GM19324 (cell line): ENCODE results near the gene SF3B2.
"Not testable (repeated sequence)": the region's sequence is repeated elsewhere in the genome, so short reads cannot be mapped to it uniquely, and the experiment has no call there.

ENCODE experiments used
- ATAC-seq: cut with Tn5 transposase; IDR thresholded peaks from one replicate; pipeline ENCODE4 v1.9.1; 2021; ENCODE audit warnings: mild to moderate bottlenecking, moderate library complexity; ENCODE audit not compliant: unreplicated experiment, low FRiP score

Gene SF3B2, protein sequence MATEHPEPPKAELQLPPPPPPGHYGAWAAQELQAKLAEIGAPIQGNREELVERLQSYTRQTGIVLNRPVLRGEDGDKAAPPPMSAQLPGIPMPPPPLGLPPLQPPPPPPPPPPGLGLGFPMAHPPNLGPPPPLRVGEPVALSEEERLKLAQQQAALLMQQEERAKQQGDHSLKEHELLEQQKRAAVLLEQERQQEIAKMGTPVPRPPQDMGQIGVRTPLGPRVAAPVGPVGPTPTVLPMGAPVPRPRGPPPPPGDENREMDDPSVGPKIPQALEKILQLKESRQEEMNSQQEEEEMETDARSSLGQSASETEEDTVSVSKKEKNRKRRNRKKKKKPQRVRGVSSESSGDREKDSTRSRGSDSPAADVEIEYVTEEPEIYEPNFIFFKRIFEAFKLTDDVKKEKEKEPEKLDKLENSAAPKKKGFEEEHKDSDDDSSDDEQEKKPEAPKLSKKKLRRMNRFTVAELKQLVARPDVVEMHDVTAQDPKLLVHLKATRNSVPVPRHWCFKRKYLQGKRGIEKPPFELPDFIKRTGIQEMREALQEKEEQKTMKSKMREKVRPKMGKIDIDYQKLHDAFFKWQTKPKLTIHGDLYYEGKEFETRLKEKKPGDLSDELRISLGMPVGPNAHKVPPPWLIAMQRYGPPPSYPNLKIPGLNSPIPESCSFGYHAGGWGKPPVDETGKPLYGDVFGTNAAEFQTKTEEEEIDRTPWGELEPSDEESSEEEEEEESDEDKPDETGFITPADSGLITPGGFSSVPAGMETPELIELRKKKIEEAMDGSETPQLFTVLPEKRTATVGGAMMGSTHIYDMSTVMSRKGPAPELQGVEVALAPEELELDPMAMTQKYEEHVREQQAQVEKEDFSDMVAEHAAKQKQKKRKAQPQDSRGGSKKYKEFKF

DNA sequence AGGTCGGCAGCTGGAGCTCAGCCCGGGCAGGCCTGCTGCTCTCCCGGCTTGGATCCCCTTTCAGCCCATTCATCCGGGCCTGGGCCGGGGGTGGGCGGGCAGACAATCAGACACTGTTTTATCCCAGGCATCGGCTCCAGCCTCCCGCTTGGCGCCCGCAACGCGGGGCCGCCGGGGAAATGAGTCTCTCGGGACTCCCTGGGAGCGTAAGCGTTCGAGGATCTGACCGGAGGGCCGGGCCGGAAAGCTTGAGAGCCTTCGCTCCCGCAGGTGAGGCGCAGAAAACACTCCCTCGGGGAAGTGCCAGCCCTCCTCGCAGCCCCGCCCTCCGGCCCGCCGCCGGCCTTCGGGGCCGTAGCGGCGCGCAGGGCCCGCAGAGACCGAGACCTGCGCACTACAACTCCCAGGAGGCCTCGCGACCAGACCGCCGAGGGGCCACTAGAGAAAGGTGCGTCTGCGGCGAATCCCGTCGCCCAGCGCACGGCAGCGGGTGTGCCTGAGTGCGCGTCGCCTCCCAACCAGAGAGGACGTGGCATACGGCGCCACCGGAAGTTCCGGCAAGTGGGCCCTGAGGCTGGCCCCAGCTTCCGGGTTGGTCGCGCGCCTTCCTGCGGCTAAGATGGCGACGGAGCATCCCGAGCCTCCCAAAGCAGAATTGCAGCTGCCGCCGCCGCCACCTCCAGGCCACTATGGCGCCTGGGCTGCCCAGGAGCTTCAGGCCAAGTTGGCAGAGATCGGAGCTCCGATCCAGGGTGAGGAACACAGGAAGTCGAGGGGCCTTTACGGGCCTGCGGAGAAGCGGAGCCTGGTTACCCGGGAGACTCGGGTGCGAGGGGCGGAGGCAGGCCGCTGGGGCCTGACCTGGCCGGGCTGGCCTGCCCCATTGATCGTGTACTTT, at the start of gene SF3B2:
Gene SF3B2 (plus strand): TSS at position 599 of the 898 bp plus-strand sequence. CDS start 21 bp downstream, at position 620.
- peak; percentile 96 for ATAC-seq

DNA sequence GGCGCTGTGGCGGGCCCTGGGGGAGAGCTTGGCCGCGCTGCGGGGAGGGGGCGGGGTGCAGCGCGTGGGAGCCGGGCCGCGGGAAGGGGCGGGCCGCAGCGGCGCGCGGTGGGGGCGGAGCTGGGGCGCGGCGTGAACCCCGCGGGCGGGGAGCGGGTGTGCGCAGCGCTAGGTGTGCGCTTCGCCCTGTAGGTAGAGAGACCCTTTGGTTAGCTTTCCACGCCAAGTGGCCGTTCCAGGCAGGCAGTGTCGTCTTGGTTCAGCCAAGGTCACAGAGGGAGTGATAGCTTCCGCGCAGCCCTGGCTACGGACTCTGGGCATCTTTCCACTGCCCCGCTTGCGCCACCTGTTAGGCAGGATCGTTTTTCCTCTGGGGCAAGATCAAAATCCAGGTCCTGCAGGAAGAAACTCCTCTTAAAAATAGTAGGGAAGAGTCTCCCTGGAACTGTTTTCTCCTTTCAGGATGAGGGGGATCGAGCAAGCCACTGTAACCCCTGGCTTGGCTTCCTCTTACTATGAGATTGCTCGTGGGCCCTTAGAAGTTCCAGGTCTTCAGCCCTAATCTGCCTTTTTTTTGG, 49.4 kb upstream of the SF3B2 start:
- ATAC-seq = peak; percentile 63

DNA sequence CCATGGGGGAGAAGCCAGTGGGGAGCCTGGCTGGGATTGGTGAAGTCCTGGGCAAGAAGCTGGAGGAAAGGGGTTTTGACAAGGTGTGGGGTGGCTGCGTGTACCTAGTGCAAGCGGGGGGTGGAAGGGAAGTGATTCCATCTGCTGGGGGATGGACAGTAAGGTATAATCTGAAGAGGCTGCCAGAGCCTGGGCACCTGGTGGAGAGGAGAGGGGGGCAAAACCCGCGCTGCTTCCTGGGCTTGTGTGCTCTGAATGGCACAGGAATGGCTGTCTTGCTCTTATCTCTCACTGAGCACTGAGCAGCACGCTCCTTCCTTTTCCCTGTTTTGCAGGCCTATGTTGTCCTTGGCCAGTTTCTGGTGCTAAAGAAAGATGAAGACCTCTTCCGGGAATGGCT, 48.9 kb upstream of the SF3B2 start:
- ATAC-seq = no peak

DNA sequence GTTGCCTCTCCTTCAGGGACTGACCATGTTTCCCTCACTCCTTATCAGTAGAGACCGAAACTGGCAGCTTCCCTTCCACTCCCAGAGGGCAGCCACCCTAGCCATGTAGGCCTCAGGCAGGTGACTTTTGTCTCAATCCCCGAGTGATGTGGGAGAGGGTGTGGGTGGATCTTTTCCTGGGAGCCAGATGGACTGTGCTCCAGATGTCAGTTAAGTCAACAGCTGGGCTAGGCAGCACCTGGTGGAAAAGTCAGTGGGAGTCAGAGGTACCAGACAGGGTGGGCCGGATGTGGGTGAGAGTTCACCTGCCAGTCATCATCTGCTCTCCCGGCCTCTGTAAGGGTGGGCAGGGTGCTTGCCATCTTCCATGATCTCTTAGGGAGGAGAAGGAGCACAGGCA, 48.0 kb upstream of the SF3B2 start:
- ATAC-seq = no peak

DNA sequence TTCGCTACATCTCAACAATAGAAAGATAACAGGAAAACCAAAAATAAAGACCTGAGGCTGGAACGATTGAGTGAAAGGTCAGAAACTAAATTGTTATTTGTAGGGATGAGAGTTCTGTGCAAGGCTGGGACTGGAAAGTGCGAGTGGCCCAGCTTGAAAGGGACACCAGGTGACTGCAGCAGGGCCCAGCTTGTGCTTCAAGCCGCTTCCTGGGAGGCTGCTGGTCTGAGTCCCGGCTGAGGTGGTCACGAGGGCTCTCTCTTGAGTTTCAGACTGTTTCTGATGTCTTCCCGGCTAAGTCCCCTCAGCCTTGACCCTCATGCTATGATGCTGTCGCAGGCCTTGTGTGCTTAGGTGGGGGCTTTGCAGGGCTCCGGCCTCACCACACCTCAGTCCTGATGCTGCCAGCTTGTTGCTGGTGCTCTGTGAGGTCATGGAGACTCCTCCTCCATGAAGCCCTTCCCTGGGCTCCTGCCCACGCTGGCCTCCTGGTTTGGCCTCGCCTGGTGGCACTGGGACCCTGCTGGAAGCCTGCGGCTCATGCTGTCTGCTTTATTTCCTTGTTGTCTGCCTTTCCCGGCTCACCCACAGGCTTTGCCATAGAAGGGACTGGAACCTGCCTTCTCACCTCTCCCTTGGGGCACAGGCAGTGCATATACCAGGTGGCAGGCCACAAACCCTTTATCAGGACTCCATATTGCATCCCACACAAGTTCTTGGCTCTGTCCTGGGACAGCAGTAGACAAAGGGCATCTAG, 45.9 kb upstream of the SF3B2 start:
- ATAC-seq = no peak

DNA sequence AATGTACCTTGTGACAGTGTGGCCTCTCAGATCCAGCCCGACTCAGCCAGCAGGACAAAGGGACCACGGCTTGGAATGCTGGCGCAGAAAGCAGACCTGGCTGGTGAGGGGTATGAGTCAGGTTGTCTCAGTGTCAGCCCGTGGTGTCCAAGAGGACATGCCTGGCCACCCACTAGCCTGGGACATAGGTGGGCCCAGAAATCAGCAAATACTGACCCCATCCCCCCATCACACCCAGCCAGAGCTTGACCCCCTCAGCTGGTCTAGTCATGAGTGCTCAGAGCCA, 45.3 kb upstream of the SF3B2 start:
- no peak for ATAC-seq

DNA sequence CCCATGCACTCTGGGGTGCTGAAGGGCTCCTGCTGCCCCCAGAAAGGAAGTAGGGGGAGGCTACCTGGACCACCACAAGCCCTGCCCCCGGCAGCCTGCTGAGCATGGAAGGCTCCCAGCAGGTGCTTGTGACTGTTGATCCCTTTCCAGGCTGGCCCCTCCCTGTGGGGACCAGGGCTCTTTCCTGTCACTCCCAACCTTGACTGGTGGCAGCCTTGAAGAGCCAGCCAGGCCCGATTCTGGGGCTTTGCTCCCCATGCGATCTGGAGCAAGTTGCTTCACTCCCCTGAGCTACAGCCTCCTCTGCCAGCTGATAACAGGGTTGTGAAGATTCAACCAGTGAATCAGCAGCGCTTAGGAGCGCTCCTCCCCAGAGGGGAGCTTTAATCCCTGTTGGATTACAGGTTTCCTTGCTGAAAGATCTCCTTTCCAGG, 44.9 kb upstream of the SF3B2 start:
- no peak for ATAC-seq

DNA sequence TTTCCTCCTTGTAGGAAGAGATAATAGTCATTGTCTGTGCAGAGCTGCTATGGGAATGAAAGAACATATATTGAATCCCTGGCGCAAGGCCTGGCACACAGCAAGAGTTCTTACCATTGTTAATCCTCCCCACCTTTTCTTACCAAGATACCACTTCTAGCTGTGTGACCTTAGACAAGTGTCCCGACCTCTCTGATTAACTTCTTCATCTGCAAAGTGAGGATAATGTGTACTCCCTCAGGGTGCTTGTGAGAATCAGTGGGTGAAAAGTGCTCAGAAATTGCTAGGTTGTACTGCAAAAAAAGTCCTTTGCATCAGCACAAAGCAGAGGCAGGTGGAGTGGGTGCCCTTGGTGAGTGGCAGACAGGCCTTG, 44.1 kb upstream of the SF3B2 start:
- ATAC-seq = no peak

DNA sequence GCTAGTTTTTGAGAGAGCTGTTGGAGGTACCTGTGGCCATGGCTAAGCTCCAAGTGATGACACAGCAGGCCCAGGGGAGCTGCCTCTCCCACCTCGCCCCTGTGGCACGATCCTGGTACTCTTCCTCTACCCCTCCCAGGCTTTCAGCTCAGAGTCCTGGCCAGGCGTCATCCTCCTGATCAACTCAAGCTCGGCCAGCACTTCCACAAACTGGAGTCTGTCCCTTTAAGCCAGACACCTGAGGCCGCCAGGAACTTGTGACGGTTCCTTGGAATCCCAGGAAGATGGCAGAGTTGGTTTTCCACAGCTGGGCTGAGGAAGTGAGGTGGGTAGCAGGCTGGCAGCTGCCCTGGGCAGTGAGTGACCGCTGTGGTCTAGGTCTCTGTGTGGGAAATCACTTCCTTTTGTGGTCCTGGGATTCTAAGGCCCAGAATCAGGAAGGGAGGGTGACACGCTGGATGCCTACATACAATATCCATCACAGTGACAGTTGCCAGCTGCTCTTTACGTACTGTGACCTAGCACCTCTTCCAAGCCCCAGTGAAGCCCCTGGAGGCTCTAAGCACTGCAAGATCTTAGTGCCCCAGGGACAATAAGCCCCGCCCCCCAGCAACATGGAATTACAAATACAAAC, 43.6 kb upstream of the SF3B2 start:
- no peak for ATAC-seq

DNA sequence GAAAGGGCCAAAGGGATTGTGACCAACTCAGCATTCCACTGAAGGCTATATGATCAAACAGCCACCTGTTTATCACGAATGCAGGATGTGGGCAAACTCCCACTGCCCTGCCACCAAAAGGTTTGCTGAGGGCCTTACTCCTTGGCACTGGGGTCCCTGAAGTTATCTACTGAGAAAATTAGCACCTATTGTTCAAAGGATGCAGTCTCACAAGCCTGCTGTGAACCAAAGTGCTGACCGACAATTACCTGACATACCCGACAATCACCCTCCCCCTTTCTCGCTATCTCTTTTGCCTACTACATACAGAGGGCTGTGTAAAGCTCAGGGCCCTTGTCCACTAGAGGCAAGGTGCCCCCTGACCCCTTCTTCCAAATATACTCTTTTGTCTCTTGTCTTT, 42.1 kb upstream of the SF3B2 start:
- ATAC-seq = not testable (repeated sequence)

DNA sequence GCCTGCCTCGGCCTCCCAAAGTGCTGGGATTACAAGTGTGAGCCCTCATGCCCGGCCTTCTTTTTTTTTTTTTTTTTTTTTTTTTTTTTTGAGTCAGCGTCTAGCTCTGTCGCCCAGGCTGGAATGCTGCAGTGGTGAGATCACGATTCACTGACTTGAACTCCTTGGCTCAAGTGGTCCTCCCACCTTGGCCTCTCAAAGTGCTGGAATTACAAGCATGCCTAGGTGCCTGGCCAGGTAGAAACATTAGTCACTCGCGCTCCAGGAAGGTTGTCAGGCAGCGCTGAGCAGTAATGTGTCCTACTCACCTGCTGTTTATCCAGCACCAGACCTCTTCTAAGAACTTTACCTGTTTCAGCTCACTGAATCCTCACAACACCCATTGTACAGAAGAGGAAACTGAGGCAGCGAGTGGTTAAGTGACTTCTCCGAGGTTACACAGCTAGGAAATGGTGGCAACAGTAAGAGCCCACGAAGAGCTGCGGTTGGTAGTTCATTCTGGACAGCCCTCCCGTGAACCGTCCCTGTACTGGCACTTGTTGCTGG, 40.9 kb upstream of the SF3B2 start:
- no peak for ATAC-seq

DNA sequence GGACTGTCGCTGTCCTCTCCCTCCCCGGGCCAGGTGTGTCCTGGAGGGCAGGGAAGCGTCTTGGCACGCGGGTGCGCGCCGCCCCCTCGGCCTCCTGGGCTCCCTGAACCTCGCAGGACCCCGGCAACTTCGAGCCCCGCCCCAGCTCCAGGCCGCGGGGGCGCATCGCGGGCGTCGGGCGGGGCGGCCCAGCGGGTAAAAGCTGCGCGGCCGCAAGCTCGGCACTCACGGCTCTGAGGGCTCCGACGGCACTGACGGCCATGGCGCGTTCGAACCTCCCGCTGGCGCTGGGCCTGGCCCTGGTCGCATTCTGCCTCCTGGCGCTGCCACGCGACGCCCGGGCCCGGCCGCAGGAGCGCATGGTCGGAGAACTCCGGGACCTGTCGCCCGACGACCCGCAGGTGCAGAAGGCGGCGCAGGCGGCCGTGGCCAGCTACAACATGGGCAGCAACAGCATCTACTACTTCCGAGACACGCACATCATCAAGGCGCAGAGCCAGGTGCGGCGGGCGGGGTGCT, 40.3 kb upstream of the SF3B2 start, which contains the start of gene CST6:
Gene CST6 (plus strand): TSS at position 224 of the 519 bp plus-strand sequence. CDS start 37 bp downstream, at position 261.
- no peak for ATAC-seq

DNA sequence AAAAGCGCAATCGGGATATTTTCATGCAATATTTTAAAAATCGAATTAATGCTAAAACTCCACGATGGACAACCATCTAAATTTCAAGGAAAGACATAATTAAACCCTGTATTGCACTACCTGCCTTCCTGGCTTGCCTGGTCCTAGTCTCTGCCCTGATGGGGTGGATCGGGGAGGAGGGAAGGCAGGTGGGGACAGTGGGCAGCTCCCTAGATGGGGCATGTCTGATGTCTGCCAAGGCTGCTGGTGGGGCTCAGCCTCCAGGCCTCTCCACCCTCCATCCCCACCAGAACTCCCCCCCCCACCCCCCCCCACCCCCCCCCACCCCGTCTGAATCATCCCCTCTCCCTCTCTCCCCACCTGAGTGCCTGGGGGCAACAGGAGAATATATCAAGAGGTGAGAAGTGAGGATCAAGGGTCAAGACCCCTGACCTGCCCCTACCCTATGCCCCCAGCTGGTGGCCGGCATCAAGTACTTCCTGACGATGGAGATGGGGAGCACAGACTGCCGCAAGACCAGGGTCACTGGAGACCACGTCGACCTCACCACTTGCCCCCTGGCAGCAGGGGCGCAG, 39.7 kb upstream of the SF3B2 start:
- ATAC-seq = no peak

DNA sequence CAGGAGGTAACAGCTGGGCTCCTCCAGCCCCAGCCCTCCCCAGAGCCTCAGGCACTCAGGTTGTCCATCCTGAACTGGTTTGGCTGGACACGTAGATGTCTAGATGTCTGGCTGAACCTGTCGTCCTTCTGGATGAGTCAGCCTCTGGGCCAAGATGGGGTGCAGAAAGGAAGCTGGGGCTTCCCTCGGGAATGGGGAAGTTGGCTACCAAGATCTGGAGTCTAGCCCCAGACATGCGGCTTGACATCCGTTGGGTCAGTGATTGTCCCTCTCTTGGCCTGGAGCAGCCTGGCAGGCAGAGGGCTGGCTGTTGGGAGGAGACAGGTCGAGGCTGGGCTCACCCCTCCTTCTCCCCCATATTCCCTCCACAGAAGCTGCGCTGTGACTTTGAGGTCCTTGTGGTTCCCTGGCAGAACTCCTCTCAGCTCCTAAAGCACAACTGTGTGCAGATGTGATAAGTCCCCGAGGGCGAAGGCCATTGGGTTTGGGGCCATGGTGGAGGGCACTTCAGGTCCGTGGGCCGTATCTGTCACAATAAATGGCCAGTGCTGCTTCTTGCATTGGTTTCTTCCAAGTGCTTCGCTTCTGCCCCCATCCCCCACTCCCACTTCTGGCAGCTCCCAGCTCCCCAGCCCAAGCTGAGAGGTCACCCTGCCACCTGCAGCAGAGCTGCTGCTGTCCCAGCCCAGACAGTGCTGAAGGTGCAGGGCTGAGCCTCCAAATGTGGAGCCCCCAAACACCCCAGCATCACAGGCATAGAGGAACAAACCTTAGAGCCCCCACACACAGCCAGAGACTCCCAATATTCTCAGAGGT, 39.0 kb upstream of the SF3B2 start:
- ATAC-seq = no peak

DNA sequence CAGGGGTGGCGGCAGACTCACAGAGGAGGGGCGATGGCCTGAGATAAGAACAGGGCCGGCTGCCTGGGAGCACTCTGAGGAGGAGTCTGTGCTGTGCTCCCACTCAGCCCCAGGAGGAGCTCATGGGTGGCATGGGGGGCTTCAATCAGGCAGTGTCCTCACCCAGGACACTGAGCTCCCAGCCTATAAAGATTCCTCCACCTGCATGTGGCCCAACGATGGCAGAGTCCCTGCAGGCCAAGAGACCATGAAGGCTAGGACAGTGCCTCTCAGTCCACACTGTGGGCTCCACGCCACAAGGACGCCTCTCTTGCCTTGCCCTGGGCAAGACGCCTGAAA, 38.4 kb upstream of the SF3B2 start:
- no peak for ATAC-seq

DNA sequence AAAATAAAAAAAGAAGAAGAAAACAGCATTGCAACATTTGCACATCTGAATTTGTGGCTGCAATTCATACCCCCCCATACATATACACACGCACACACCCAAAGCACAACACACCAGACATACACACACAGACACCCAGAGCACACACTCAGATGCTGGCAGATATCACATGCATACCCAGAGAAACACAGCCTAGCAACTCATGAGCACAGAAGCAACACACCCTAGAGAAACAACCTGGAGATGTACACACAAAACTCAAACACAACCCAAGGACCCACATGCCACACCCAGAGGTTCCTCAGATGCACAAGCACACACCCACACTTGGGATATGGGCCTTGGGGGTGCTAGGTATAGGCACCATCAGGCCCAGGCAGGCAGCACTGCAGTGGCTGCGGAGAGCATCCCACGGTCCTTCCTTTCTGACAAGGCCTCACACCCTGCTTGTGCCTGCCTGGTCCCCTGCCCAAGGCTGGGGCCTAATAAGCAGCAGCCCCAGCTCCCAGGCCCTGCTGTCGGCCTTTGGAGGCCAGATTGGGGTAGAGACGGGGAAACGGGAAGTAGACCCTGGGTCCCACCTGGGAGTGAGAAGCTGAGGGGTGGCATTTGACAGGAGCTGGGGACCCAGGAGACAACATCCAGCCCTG, 37.2 kb upstream of the SF3B2 start:
- ATAC-seq = no peak

DNA sequence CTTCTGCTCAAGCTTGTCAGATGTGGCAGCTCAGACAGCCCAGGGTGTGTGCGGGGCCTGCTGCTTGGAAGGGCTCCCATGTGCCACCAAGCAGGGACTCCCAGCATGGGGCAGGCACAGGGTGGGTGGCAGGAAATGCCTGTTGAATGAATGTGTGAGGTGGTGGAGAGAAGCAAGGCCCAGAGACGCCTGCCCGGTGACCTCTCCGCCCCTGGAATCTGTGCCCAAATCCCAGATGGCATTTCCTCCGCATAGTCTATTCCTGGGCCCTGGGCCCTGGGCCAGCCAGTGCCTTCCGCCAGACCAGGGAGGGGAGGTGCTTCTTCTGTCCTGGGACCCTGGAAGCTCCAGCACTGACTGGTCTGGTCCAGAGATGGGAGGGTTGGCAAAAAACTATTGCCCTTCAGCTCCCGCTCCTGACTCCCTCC, 36.7 kb upstream of the SF3B2 start:
- ATAC-seq = no peak
